PC-9 (cell line): ENCODE measurements around the gene LRCH4. TPM values are rescaled to one million over a fixed set of nuclear protein-coding genes. Genes with fewer than 3 reads are reported as not detected.
A peak's percentile ranks its signal among the peaks of the same experiment; 100 is the strongest.
"Not testable (repeated sequence)": the region's sequence is repeated elsewhere in the genome, so short reads cannot be mapped to it uniquely, and the experiment has no call there.

ENCODE experiments used
- BruUV-seq: library from RNA; stranded (reverse); fragments of 400-500 nt; replicated peaks from 2 replicates; lab custom pipeline; 2021; lab: Mats Ljungman, UMichigan
- CTCF ChIA-PET: fragments of 300-600 bp; sonication (Branson Sonifier 250); formaldehyde crosslinking; loops from one replicate; lab custom pipeline; 2022; ENCODE audit warnings: antibody characterized with exemption; lab: Charles Lee
- POLR2A ChIA-PET: fragments of 300-600 bp; sonication (Branson Sonifier 250); formaldehyde crosslinking; loops from one replicate; lab custom pipeline; 2022; ENCODE audit warnings: antibody characterized with exemption; ENCODE audit not compliant: unreplicated experiment; lab: Charles Lee
- DNase-seq, 2 experiments: peaks; one replicate each; pipeline versions ENCODE4 v3.0.0 to v3.0.0-alpha.2; 2015 to 2022; ENCODE audit warnings: mixed read lengths in 1 of 2
- H2AFZ ChIP-seq: fragments of 200-600 bp; sonication (generic); 2 replicates; pipeline ENCODE4 v1.8.1; 2017; ENCODE audit warnings: antibody characterized with exemption
- H3F3A ChIP-seq: fragments of 200-600 bp; sonication (generic); 2 replicates; pipeline ENCODE4 v1.8.1; 2017; ENCODE audit warnings: antibody characterized with exemption, mild to moderate bottlenecking, low read depth; ENCODE audit not compliant: insufficient read depth
- H3K27ac ChIP-seq: fragments of 200-600 bp; sonication (generic); 2 replicates; pipeline ENCODE4 v1.6.1; 2016; ENCODE audit warnings: mixed run types
- H3K27me3 ChIP-seq: fragments of 200-600 bp; sonication (generic); 2 replicates; pipeline ENCODE4 v1.6.1; 2016; ENCODE audit warnings: low read depth, mixed run types; ENCODE audit not compliant: insufficient read depth
- H3K36me3 ChIP-seq: fragments of 200-600 bp; sonication (generic); 2 replicates; pipeline ENCODE4 v1.6.1; 2016; ENCODE audit warnings: low read depth, mixed run types
- H3K4me1 ChIP-seq: fragments of 200-600 bp; sonication (generic); replicated peaks from 2 replicates; pipeline ENCODE4 v1.6.1; 2016; ENCODE audit warnings: mixed run types; ENCODE audit not compliant: insufficient read depth
- H3K4me2 ChIP-seq: fragments of 200-600 bp; sonication (generic); 2 replicates; pipeline ENCODE4 v1.6.1; 2017; ENCODE audit warnings: mixed run types
- H3K4me3 ChIP-seq: fragments of 200-600 bp; sonication (generic); 2 replicates; pipeline ENCODE4 v1.6.1; 2016; ENCODE audit warnings: mixed run types
- H3K79me2 ChIP-seq: fragments of 200-600 bp; sonication (generic); 2 replicates; pipeline ENCODE4 v1.6.1; 2017; ENCODE audit warnings: low read depth, mixed run types
- H3K9me2 ChIP-seq: fragments of 200-600 bp; sonication (generic); 2 replicates; pipeline ENCODE4 v1.8.1; 2017; ENCODE audit warnings: mild to moderate bottlenecking; ENCODE audit not compliant: insufficient read depth
- H3K9me3 ChIP-seq: fragments of 200-600 bp; sonication (generic); 2 replicates; pipeline ENCODE4 v1.8.1; 2016; ENCODE audit warnings: low read depth; ENCODE audit not compliant: insufficient read depth
- H4K20me1 ChIP-seq: fragments of 200-600 bp; sonication (generic); 2 replicates; pipeline ENCODE4 v1.8.1; 2017; ENCODE audit not compliant: insufficient read depth
- EZH2 ChIP-seq: fragments of 200-600 bp; sonication (generic); IDR thresholded peaks from 2 replicates; pipeline ENCODE4 v1.8.0; 2017; ENCODE audit warnings: antibody characterized with exemption, low read depth
- intact Hi-C: fragments of 100-400 bp; cut with micrococcal nuclease; formaldehyde crosslinking; loops from one replicate; pipeline ENCODE4 v1.10.0; 2022; ENCODE audit not compliant: unreplicated experiment
- total RNA-seq: library from RNA; stranded (reverse); gene quantifications from 2 replicates; pipeline ENCODE4 v1.2.3, GENCODE V29; 2021
- TF ChIP-seq, protein P1 (sequence below): fragments of 200-600 bp; sonication (generic); conservative IDR thresholded peaks from 2 replicates; pipeline ENCODE4 v1.6.1; 2017; ENCODE audit warnings: mixed run types, antibody characterized with exemption, mild to moderate bottlenecking, moderate library complexity

Gene LRCH4
- total RNA-seq, 1 experiment from 2014 or later = 89.6 TPM

DNA sequence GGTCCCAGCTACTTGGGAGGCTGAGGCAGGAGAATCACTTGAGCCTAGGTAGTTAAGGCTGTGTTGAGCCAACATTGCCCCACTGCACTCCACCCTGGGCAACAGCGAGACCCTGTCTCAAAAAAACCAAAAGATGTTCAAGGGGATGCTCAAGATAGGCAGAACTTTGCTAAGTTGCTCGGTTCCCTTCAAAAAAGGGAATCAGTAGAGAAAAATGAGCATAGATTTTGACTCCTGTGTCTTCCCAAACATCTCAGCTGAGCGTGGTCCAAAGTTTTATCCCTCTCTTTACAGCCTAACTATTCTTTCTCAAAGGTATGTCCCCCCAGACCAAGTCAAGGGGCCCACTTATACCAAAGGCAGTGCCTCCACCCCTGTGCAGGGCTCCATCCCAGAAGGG is 32.9 kb downstream of the LRCH4 start:
- TF ChIP-seq, protein P1, sequence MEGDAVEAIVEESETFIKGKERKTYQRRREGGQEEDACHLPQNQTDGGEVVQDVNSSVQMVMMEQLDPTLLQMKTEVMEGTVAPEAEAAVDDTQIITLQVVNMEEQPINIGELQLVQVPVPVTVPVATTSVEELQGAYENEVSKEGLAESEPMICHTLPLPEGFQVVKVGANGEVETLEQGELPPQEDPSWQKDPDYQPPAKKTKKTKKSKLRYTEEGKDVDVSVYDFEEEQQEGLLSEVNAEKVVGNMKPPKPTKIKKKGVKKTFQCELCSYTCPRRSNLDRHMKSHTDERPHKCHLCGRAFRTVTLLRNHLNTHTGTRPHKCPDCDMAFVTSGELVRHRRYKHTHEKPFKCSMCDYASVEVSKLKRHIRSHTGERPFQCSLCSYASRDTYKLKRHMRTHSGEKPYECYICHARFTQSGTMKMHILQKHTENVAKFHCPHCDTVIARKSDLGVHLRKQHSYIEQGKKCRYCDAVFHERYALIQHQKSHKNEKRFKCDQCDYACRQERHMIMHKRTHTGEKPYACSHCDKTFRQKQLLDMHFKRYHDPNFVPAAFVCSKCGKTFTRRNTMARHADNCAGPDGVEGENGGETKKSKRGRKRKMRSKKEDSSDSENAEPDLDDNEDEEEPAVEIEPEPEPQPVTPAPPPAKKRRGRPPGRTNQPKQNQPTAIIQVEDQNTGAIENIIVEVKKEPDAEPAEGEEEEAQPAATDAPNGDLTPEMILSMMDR = no peak
- TF ChIP-seq EZH2 = no peak
- CTCF ChIA-PET = interaction anchor here (0.7 kb wide), 1 partner anchor 36 kb away, joined by 4 read pairs; no protein-coding TSS in a partner anchor
- no peak for DNase-seq
- no peaks in the 10 kb centered on the region for H3K9me2 ChIP-seq
- no peak overlapping the region for H3K4me3 ChIP-seq
- POLR2A ChIA-PET = no interaction called here
- no peak overlapping the region for H3K27ac ChIP-seq
- H3K4me1 ChIP-seq = peaks cover 10% of the 10 kb centered on the region
- intact Hi-C loops = no loop called here
- H4K20me1 ChIP-seq = no peaks in the 10 kb centered on the region
- H3K9me3 ChIP-seq = no peaks in the 10 kb centered on the region
- BruUV-seq = no TSS peak
- peaks cover 17% of the 10 kb centered on the region for H3K79me2 ChIP-seq
- H3K4me2 ChIP-seq = no peak overlapping the region
- no peaks in the 10 kb centered on the region; the same call in none of the 2 replicates for H3K36me3 ChIP-seq
- peaks cover 15% of the 10 kb centered on the region; the same call in 1 of the 2 replicates for H3F3A ChIP-seq
- H3K27me3 ChIP-seq = no peaks in the 10 kb centered on the region
- H2AFZ ChIP-seq = no peak overlapping the region

DNA sequence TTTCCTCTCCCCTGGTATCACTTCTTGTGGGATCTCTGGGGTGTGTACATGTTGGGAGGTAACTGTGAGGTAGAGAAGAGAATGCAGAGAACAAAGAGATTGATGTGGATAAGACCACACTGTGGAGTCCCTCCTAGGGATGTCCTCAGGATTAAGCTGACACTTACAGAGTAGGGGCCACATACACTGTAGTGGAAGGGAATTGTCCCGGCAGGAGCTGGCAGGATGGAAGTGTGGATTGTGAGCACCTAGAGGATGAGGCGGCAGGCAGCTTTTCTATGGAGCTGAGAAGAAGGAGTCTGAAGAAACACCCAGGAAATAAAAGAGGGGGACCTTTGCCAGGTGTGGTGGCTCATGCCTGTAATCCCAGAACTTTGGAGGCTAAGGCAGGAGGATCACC is 33.4 kb downstream of the LRCH4 start:
- Histone ChIP-seq H3K9me3 (no peaks in the 10 kb centered on the region), H3K36me3 (no peaks in the 10 kb centered on the region; the same call in none of the 2 replicates), H2AFZ (no peak overlapping the region), H3K4me2 (no peak overlapping the region), H3K4me1 (peaks cover 15% of the 10 kb centered on the region), H3K4me3 (no peak overlapping the region), H3F3A (peaks cover 20% of the 10 kb centered on the region), H3K27me3 (no peaks in the 10 kb centered on the region), H3K27ac (no peak overlapping the region), H4K20me1 (no peaks in the 10 kb centered on the region), H3K79me2 (peaks cover 22% of the 10 kb centered on the region), H3K9me2 (no peaks in the 10 kb centered on the region)
- intact Hi-C loops = no loop called here
- no peak for TF ChIP-seq EZH2
- TF ChIP-seq, protein P1 = no peak
- ChIA-PET CTCF (interaction anchor here (0.7 kb wide), 1 partner anchor 36 kb away, joined by 4 read pairs; no protein-coding TSS in a partner anchor), POLR2A (no interaction called here)
- no peak for DNase-seq
- BruUV-seq = no TSS peak

DNA sequence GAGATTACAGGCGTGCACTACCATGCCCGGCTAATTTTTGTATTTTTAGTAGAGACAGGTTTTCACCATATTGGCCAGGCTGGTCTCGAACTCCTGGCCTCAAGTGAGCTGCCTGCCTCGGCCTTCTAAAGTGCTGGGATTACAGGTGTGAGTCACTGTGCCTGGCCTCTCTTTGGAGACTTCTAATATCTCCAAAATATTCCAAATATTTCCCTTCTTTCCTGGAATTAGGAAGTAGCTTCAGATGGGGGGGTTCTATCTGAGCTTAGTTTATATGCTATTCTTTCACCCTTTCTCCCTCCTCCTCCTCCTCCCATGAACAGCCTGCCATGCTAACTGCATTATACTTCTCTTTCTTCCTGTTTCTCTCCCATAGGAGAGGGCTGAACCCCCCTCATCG is 37.5 kb downstream of the LRCH4 start:
- Histone ChIP-seq H3K4me1 (peaks cover 56% of the 10 kb centered on the region), H3F3A (peaks cover 61% of the 10 kb centered on the region), H3K79me2 (peaks cover 35% of the 10 kb centered on the region), H3K4me2 (peak overlapping the region; percentile 76; the same call in 1 of the 2 replicates), H3K27ac (peak overlapping the region; percentile 98)
- H4K20me1 ChIP-seq, H3K9me2 ChIP-seq, DNase-seq, H3K4me3 ChIP-seq, POLR2A ChIA-PET, H3K36me3 ChIP-seq, H3K27me3 ChIP-seq, H3K9me3 ChIP-seq, H2AFZ ChIP-seq, CTCF ChIA-PET, BruUV-seq, intact Hi-C loops: not testable (repeated sequence)

DNA sequence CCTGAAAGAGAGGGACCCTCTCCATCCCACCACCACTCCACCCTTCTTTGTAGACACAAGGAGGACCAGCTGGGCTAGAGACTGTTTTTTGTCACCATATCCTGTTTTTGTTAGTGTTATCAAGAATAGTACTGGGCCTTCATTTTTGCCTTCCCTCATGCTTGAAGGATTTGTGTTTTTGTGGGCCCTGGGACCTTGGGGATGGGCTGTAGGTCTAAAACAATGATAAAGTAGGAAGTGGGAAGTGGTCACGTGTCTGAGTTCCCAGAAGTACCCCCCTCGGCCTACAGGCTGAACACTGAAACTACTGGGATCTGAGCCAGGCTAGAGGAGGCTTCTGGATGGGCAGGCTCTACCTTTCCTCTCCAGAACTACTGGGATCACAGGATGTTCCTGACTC is 38.1 kb downstream of the LRCH4 start:
- no TSS peak for BruUV-seq
- DNase-seq = no peak
- H3K4me2 ChIP-seq = peak overlapping the region; percentile 76
- H3F3A ChIP-seq = peaks cover 64% of the 10 kb centered on the region
- H2AFZ ChIP-seq = no peak overlapping the region
- ChIA-PET CTCF (interaction anchor here (1.5 kb wide), 1 partner anchor 12 kb away, joined by 4 read pairs; no protein-coding TSS in a partner anchor), POLR2A (no interaction called here)
- TF ChIP-seq EZH2 = no peak
- TF ChIP-seq, protein P1 = no peak
- H3K4me1 ChIP-seq = peaks cover 61% of the 10 kb centered on the region
- intact Hi-C loops = no loop called here
- peak overlapping the region; percentile 98 for H3K27ac ChIP-seq
- H3K9me2 ChIP-seq = no peaks in the 10 kb centered on the region
- H3K4me3 ChIP-seq = no peak overlapping the region
- no peaks in the 10 kb centered on the region; the same call in none of the 2 replicates for H3K36me3 ChIP-seq
- H3K79me2 ChIP-seq = peaks cover 41% of the 10 kb centered on the region
- no peaks in the 10 kb centered on the region for H3K27me3 ChIP-seq
- no peaks in the 10 kb centered on the region for H4K20me1 ChIP-seq
- H3K9me3 ChIP-seq = no peaks in the 10 kb centered on the region
